ENCODE results near the gene ANKDD1B. TPM values are rescaled to one million over a fixed set of nuclear protein-coding genes. Genes with fewer than 3 reads are reported as not detected.

The ANKDD1B gene
- polyA plus RNA-seq, 3 donors, result 0.32 TPM; not detected in 2

DNA sequence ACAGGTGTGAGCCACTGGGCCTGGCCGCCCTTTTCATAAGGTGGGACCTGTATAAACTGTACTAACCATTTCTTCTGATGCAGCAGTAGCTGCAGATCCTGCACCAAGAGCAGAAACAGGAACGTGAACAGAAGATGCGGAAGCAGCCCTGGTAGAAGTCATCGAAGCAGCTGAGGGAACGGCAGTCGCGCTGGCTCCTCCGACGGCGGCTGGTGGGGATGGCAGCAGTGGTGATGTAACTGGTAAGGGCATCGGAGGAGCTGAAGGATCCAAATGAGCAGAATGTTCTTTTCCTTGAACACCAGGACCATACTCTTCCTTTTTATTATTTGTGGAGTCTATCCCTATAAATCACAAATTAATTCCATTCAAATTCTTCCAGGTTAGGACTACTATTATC is 73.9 kb downstream of the ANKDD1B start:
- Mint-ChIP-seq H3K4me1 (no peaks in the 10 kb centered on the region), H3K36me3 (peaks cover 55 to 70% of the 10 kb centered on the region in 2 donors), H3K9me3 (no peaks in the 10 kb centered on the region), H3K27ac (peak overlapping the region in 1 of 7 donors; percentile 59), H3K27me3 (ENCODE audit: low read depth in 3 of 3) (no peaks in the 10 kb centered on the region), H3K4me3 (no peak overlapping the region)
- H3K27ac ChIP-seq (ENCODE audit: low read depth in 1 of 2, low read length in 2 of 2), result no peak overlapping the region
- no peaks in the 10 kb centered on the region for H4K20me1 ChIP-seq (ENCODE audit: insufficient read depth, low read length)
- H3K27me3 ChIP-seq (ENCODE audit: control insufficient read depth in 2 of 2, insufficient read depth in 2 of 2, low read length in 2 of 2), result no peaks in the 10 kb centered on the region
- no peak overlapping the region for H3K9ac ChIP-seq (ENCODE audit: insufficient read depth, low read length, poor library complexity, severe bottlenecking)
- no peak overlapping the region for H3K4me2 ChIP-seq (replicated peaks; ENCODE audit: extremely low read depth, low read length, poor library complexity, severe bottlenecking)
- no peak for DNase-seq
- no peaks in the 10 kb centered on the region for H3K9me3 ChIP-seq (replicated peaks in 1 of 2; ENCODE audit: control insufficient read depth in 1 of 2, insufficient read depth in 1 of 2, low read length in 2 of 2)
- TF ChIP-seq, protein P1, sequence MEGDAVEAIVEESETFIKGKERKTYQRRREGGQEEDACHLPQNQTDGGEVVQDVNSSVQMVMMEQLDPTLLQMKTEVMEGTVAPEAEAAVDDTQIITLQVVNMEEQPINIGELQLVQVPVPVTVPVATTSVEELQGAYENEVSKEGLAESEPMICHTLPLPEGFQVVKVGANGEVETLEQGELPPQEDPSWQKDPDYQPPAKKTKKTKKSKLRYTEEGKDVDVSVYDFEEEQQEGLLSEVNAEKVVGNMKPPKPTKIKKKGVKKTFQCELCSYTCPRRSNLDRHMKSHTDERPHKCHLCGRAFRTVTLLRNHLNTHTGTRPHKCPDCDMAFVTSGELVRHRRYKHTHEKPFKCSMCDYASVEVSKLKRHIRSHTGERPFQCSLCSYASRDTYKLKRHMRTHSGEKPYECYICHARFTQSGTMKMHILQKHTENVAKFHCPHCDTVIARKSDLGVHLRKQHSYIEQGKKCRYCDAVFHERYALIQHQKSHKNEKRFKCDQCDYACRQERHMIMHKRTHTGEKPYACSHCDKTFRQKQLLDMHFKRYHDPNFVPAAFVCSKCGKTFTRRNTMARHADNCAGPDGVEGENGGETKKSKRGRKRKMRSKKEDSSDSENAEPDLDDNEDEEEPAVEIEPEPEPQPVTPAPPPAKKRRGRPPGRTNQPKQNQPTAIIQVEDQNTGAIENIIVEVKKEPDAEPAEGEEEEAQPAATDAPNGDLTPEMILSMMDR (IDR thresholded peaks at IDR 0.05), result no peak
- intact Hi-C loops (cut with micrococcal nuclease), result no loop called here
- H3K36me3 ChIP-seq (replicated peaks in 1 of 2; ENCODE audit: control insufficient read depth in 1 of 2, insufficient read depth in 2 of 2, low read length in 2 of 2), result peaks cover 51 to 81% of the 10 kb centered on the region in 2 donors
- WGBS (ENCODE audit: insufficient coverage), result 100% methylated on average over 5 of the region's 11 CpGs
- no peaks in the 10 kb centered on the region for H3K79me2 ChIP-seq (ENCODE audit: insufficient read depth, low read length)
- H3K4me1 ChIP-seq (ENCODE audit: control insufficient read depth in 1 of 2, insufficient read depth in 2 of 2, low read length in 2 of 2), result no peaks in the 10 kb centered on the region
- no peak overlapping the region for H2AFZ ChIP-seq (ENCODE audit: insufficient read depth, low read depth, low read length, poor library complexity, severe bottlenecking)
- H3K4me3 ChIP-seq (replicated peaks in 1 of 3; ENCODE audit: low read depth in 2 of 3, low read length in 3 of 3), result no peak overlapping the region

DNA sequence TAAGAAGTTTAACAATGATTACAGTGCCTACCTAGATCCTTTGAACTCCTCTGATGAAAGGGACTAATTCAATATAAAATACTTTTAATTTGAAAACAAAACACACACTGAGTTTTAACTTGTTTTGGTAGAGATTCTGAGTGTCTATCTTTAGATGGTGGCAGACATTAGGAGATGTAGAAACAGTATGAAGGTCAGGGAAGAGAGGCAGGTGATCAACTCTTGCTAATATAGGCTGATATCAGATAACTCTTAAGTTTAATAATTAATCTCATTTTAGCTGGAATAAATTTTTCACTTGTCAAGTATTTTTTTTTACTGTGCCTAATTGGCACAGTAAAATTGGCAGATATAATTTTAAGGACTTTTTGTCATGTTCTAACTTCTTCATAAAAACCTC is 75.2 kb downstream of the ANKDD1B start:
- no peak overlapping the region for H3K9ac ChIP-seq (ENCODE audit: insufficient read depth, low read length, poor library complexity, severe bottlenecking)
- no peaks in the 10 kb centered on the region for H3K9me3 Mint-ChIP-seq
- no peak overlapping the region for H2AFZ ChIP-seq (ENCODE audit: insufficient read depth, low read depth, low read length, poor library complexity, severe bottlenecking)
- no peak overlapping the region for H3K4me3 Mint-ChIP-seq
- H3K27me3 ChIP-seq (ENCODE audit: control insufficient read depth in 2 of 2, insufficient read depth in 2 of 2, low read length in 2 of 2), result no peaks in the 10 kb centered on the region
- H3K9me3 ChIP-seq (replicated peaks in 1 of 2; ENCODE audit: control insufficient read depth in 1 of 2, insufficient read depth in 1 of 2, low read length in 2 of 2), result no peaks in the 10 kb centered on the region
- H3K27ac ChIP-seq (ENCODE audit: low read depth in 1 of 2, low read length in 2 of 2), result no peak overlapping the region
- H3K4me2 ChIP-seq (replicated peaks; ENCODE audit: extremely low read depth, low read length, poor library complexity, severe bottlenecking), result no peak overlapping the region
- TF ChIP-seq, protein P1 (IDR thresholded peaks at IDR 0.05), result no peak
- DNase-seq, result no peak
- H3K4me1 ChIP-seq (ENCODE audit: control insufficient read depth in 1 of 2, insufficient read depth in 2 of 2, low read length in 2 of 2), result no peaks in the 10 kb centered on the region
- H3K27ac Mint-ChIP-seq, result no peak overlapping the region
- no peaks in the 10 kb centered on the region for H3K4me1 Mint-ChIP-seq
- no peak overlapping the region for H3K4me3 ChIP-seq (replicated peaks in 1 of 3; ENCODE audit: low read depth in 2 of 3, low read length in 3 of 3)
- H3K79me2 ChIP-seq (ENCODE audit: insufficient read depth, low read length), result no peaks in the 10 kb centered on the region
- no peaks in the 10 kb centered on the region for H4K20me1 ChIP-seq (ENCODE audit: insufficient read depth, low read length)
- intact Hi-C loops (cut with micrococcal nuclease), result no loop called here
- H3K36me3 ChIP-seq (replicated peaks in 1 of 2; ENCODE audit: control insufficient read depth in 1 of 2, insufficient read depth in 2 of 2, low read length in 2 of 2), result peaks cover 63 to 95% of the 10 kb centered on the region in 2 donors
- no peaks in the 10 kb centered on the region for H3K27me3 Mint-ChIP-seq (ENCODE audit: low read depth in 3 of 3)
- peaks cover 61 to 73% of the 10 kb centered on the region in 2 donors for H3K36me3 Mint-ChIP-seq
